ENCODE data around the gene MACROH2A1.
"Not testable (repeated sequence)": the region's sequence is repeated elsewhere in the genome, so short reads cannot be mapped to it uniquely, and the experiment has no call there.

MACROH2A1 gene

GRCh38 chr5:135369952-135370351 is 29.1 kb downstream of the MACROH2A1 start:
- no peak overlapping the region for H3K27ac ChIP-seq
- CTCF ChIA-PET = no interaction called here
- no peak for DNase-seq (ENCODE audit: low spot score)
- POLR2A ChIA-PET (ENCODE audit: low non-redundant PET) = no interaction called here
- no peak for TF ChIP-seq CTCF (conservative IDR thresholded peaks at IDR 0.05; ENCODE audit: low read depth)

- no peak for TF ChIP-seq CTCF (conservative IDR thresholded peaks at IDR 0.05; ENCODE audit: low read depth)
- no peak overlapping the region for H3K27ac ChIP-seq
- ChIA-PET CTCF (interaction anchor here (0.7 kb wide), 1 partner anchor 26 kb away, joined by 3 read pairs; no protein-coding TSS in a partner anchor), POLR2A (ENCODE audit: low non-redundant PET) (no interaction called here)
- DNase-seq (ENCODE audit: low spot score) = no peak
These were observed 31.5 kb downstream of the MACROH2A1 start for GRCh38 chr5:135367554-135367953.

- no peak for DNase-seq (ENCODE audit: low spot score)
- no peak for TF ChIP-seq CTCF (conservative IDR thresholded peaks at IDR 0.05; ENCODE audit: low read depth)
- no peak overlapping the region for H3K27ac ChIP-seq
- ChIA-PET CTCF (interaction anchor here (0.6 to 0.7 kb wide), 2 partner anchors 15 to 27 kb away, joined by 3 read pairs; no protein-coding TSS in a partner anchor), POLR2A (ENCODE audit: low non-redundant PET) (no interaction called here)
These were observed 32.0 kb downstream of the MACROH2A1 start for GRCh38 chr5:135367076-135367475.

- TF ChIP-seq CTCF (conservative IDR thresholded peaks at IDR 0.05; ENCODE audit: low read depth) = no peak
- CTCF ChIA-PET = interaction anchor here (0.6 to 1.1 kb wide), 2 partner anchors 133 to 174 kb away, joined by 3 read pairs; no protein-coding TSS in a partner anchor
These were observed 33.8 kb downstream of the MACROH2A1 start for GRCh38 chr5:135365281-135365680.

GRCh38 chr5:135364421-135365262 is 34.4 kb downstream of the MACROH2A1 start:
- no peak for DNase-seq (ENCODE audit: low spot score)
- no peak for TF ChIP-seq CTCF (conservative IDR thresholded peaks at IDR 0.05; ENCODE audit: low read depth)
- CTCF ChIA-PET = interaction anchor here (0.6 to 1.1 kb wide), 2 partner anchors 132 to 174 kb away, joined by 3 read pairs; no protein-coding TSS in a partner anchor
- no peak overlapping the region for H3K27ac ChIP-seq
- POLR2A ChIA-PET (ENCODE audit: low non-redundant PET) = interaction anchor here (0.5 kb wide), 1 partner anchor 203 kb away, joined by 8 read pairs; no protein-coding TSS in a partner anchor

More at GRCh38 chr5:135365281-135365680, 33.8 kb downstream of the MACROH2A1 start:
- no peak for DNase-seq (ENCODE audit: low spot score)
- H3K27ac ChIP-seq = no peak overlapping the region
- POLR2A ChIA-PET (ENCODE audit: low non-redundant PET) = no interaction called here

- POLR2A ChIA-PET (ENCODE audit: low non-redundant PET); DNase-seq (ENCODE audit: low spot score): not testable (repeated sequence)
These were observed 35.7 kb downstream of the MACROH2A1 start for GRCh38 chr5:135363342-135363741.

GRCh38 chr5:135362102-135362501 is 36.9 kb downstream of the MACROH2A1 start:
- ChIA-PET POLR2A (ENCODE audit: low non-redundant PET) (no interaction called here), CTCF (no interaction called here)
- TF ChIP-seq CTCF (conservative IDR thresholded peaks at IDR 0.05; ENCODE audit: low read depth) = no peak
- no peak for DNase-seq (ENCODE audit: low spot score)
- H3K27ac ChIP-seq = no peak overlapping the region

More at GRCh38 chr5:135363342-135363741, 35.7 kb downstream of the MACROH2A1 start:
- H3K27ac ChIP-seq, CTCF ChIA-PET: not testable (repeated sequence)

All from RWPE1 (cell line).